Ishikawa (cell line): Measurements from ENCODE around the gene PADI2.

ENCODE experiments used
- EGR1 ChIP-seq: IDR thresholded peaks from 2 replicates; pipeline ENCODE4 v1.6.1; 2012
- FOXM1 ChIP-seq: IDR thresholded peaks from 2 replicates; pipeline ENCODE4 v1.6.1; 2012; ENCODE audit warnings: low read depth, borderline replicate concordance
- MAX ChIP-seq: IDR thresholded peaks from 2 replicates; pipeline ENCODE4 v1.6.1; 2012
- ZBTB7A ChIP-seq: IDR thresholded peaks from 2 replicates; pipeline ENCODE4 v1.6.1; 2012; ENCODE audit warnings: low read depth

- no peak for TF ChIP-seq MAX
- no peak for TF ChIP-seq ZBTB7A
- TF ChIP-seq EGR1: no peak
- TF ChIP-seq FOXM1: no peak
Measured at GRCh38 chr1:17056551-17056950, 62.7 kb downstream of the PADI2 start.
